H1 (cell line): ENCODE data around the gene KCNK13. TPM values are rescaled to one million over a fixed set of nuclear protein-coding genes. Genes with fewer than 3 reads are reported as not detected.

Experiments
- CTCF ChIA-PET: fragments of 300-600 bp; sonication (Branson Sonifier 250); formaldehyde crosslinking; loops from one replicate; lab custom pipeline; 2021; ENCODE audit not compliant: partially characterized antibody; lab: Charles Lee
- POLR2A ChIA-PET: fragments of 300-600 bp; sonication (Branson Sonifier 250); formaldehyde crosslinking; loops from one replicate; lab custom pipeline; 2021; ENCODE audit warnings: inconsistent platforms; ENCODE audit not compliant: partially characterized antibody; lab: Charles Lee
- DNase-seq, 2 experiments: peaks; one replicate each; pipeline versions ENCODE4 v3.0.0 to v3.0.0-alpha.2; 2010 to 2022; ENCODE audit warnings: low spot score in 2 of 2, low read depth in 1 of 2, mixed read lengths in 1 of 2
- FAIRE-seq: peaks from 2 replicates; lab custom pipeline; 2011; peaks lifted over from hg19 to GRCh38; lab: Jason Lieb, UNC
- H2AFZ ChIP-seq: 2 replicates; pipeline ENCODE4 v1.8.1; 2012; ENCODE audit warnings: low read length, inconsistent platforms
- H2AK5ac ChIP-seq: 2 replicates; pipeline ENCODE4 v1.6.1; 2013; ENCODE audit warnings: low read depth, low read length
- H2BK120ac ChIP-seq: replicated peaks from 2 replicates; pipeline ENCODE3; 2013; ENCODE audit warnings: low read depth, low read length, inconsistent platforms
- H2BK12ac ChIP-seq: 2 replicates; pipeline ENCODE4 v1.6.1; 2013; ENCODE audit warnings: low read depth, low read length
- H2BK15ac ChIP-seq: 2 replicates; pipeline ENCODE4 v1.6.1; 2013; ENCODE audit warnings: low read length
- H2BK20ac ChIP-seq: 2 replicates; pipeline ENCODE4 v1.6.1; 2013; ENCODE audit warnings: low read length
- H2BK5ac ChIP-seq: 2 replicates; pipeline ENCODE4 v1.6.1; 2013; ENCODE audit warnings: low read depth, low read length
- H3K14ac ChIP-seq: 2 replicates; pipeline ENCODE4 v1.6.1; 2013; ENCODE audit warnings: inconsistent platforms; ENCODE audit not compliant: insufficient read length
- H3K18ac ChIP-seq: 2 replicates; pipeline ENCODE4 v1.6.1; 2013; ENCODE audit warnings: low read length; ENCODE audit errors: extremely low read depth
- H3K23ac ChIP-seq: 2 replicates; pipeline ENCODE4 v1.6.1; 2013; ENCODE audit warnings: inconsistent platforms; ENCODE audit not compliant: insufficient read length
- H3K23me2 ChIP-seq: 2 replicates; pipeline ENCODE4 v1.6.1; 2013; ENCODE audit warnings: low read depth, low read length
- H3K27ac ChIP-seq: 2 replicates; pipeline ENCODE4 v1.6.1; 2011; ENCODE audit warnings: low read depth, low read length, inconsistent platforms
- H3K27me3 ChIP-seq, 4 experiments: replicated peaks in 1 of 4; 1 replicate in 1 of 4; 2 replicates in 3 of 4; pipeline versions ENCODE4 v1.6.1 to v1.8.1; 2011 to 2013; ENCODE audit warnings: low read length in 3 of 4, mild to moderate bottlenecking in 3 of 4, inconsistent platforms in 2 of 4, mixed read lengths in 2 of 4, moderate library complexity in 1 of 4; ENCODE audit not compliant: control insufficient read depth in 3 of 4, insufficient read depth in 3 of 4; ENCODE audit errors: extremely low read depth in 1 of 4
- H3K36me3 ChIP-seq, 4 experiments: 2 replicates each; pipeline versions ENCODE4 v1.6.1 to v1.8.1; 2011 to 2013; ENCODE audit warnings: mild to moderate bottlenecking in 4 of 4, low read length in 3 of 4, moderate library complexity in 2 of 4, control low read depth in 1 of 4, inconsistent platforms in 1 of 4; ENCODE audit not compliant: insufficient read depth in 4 of 4, control insufficient read depth in 2 of 4
- H3K4ac ChIP-seq: replicated peaks from 2 replicates; pipeline ENCODE3; 2013; ENCODE audit warnings: low read length, low read depth, mixed read lengths, inconsistent platforms; ENCODE audit not compliant: insufficient read length
- H3K4me1 ChIP-seq, 4 experiments: replicated peaks in 1 of 4; 1 replicate in 1 of 4; 2 replicates in 3 of 4; pipeline versions ENCODE4 v1.6.1 to v1.8.1; 2011 to 2013; ENCODE audit warnings: low read length in 3 of 4, inconsistent platforms in 2 of 4, mixed read lengths in 1 of 4; ENCODE audit not compliant: insufficient read depth in 4 of 4, control insufficient read depth in 3 of 4
- H3K4me2 ChIP-seq, 2 experiments: 2 replicates each; pipeline versions ENCODE4 v1.6.1 to v1.8.1; 2011 to 2013; ENCODE audit warnings: low read depth in 2 of 2, low read length in 2 of 2, control low read depth in 1 of 2, inconsistent platforms in 1 of 2, mild to moderate bottlenecking in 1 of 2; ENCODE audit not compliant: insufficient read depth in 1 of 2
- H3K4me3 ChIP-seq, 4 experiments: fragments of 200-600, 300-600 bp in 1 of 4; sonication (generic), shearing (Covaris generic), sonication (Bioruptor Twin) in 1 of 4; 2 replicates each; pipeline versions ENCODE4 v1.5.1 to v1.8.1; 2011 to 2016; ENCODE audit warnings: low read length in 4 of 4, low read depth in 3 of 4, control low read depth in 2 of 4, inconsistent platforms in 2 of 4, mild to moderate bottlenecking in 2 of 4, mixed read lengths in 1 of 4, moderate library complexity in 1 of 4; ENCODE audit not compliant: insufficient read depth in 2 of 4; ENCODE audit errors: extremely low read depth in 1 of 4
- H3K56ac ChIP-seq: replicated peaks from 2 replicates; pipeline ENCODE3; 2013; ENCODE audit warnings: low read depth, mild to moderate bottlenecking, mixed read lengths, low read length, inconsistent platforms; ENCODE audit not compliant: insufficient read length
- H3K79me1 ChIP-seq: 2 replicates; pipeline ENCODE4 v1.6.1; 2013; ENCODE audit warnings: low read depth, low read length, control low read depth
- H3K79me2 ChIP-seq, 2 experiments: 2 replicates each; pipeline versions ENCODE4 v1.6.1 to v1.8.1; 2012 to 2013; ENCODE audit warnings: low read length in 2 of 2, mild to moderate bottlenecking in 2 of 2, inconsistent platforms in 1 of 2; ENCODE audit not compliant: insufficient read depth in 2 of 2, control insufficient read depth in 1 of 2
- H3K9ac ChIP-seq, 4 experiments: replicated peaks in 1 of 4; 1 replicate in 1 of 4; 2 replicates in 3 of 4; pipeline versions ENCODE4 v1.6.1 to v1.8.1; 2011 to 2013; ENCODE audit warnings: low read depth in 3 of 4, low read length in 3 of 4, control low read depth in 2 of 4, mild to moderate bottlenecking in 2 of 4, moderate library complexity in 2 of 4, inconsistent platforms in 1 of 4; ENCODE audit errors: extremely low read depth in 1 of 4
- H3K9me3 ChIP-seq, 2 experiments: 2 replicates each; pipeline versions ENCODE4 v1.6.1 to v1.8.1; 2012 to 2013; ENCODE audit warnings: mild to moderate bottlenecking in 2 of 2, moderate library complexity in 2 of 2, control low read depth in 1 of 2, inconsistent platforms in 1 of 2, low read depth in 1 of 2, low read length in 1 of 2, mixed read lengths in 1 of 2; ENCODE audit not compliant: insufficient read depth in 2 of 2
- H4K20me1 ChIP-seq, 2 experiments: replicated peaks in 1 of 2; 2 replicates each; pipeline versions ENCODE3 to v1.8.1; 2011 to 2013; ENCODE audit warnings: inconsistent platforms in 2 of 2, low read length in 2 of 2, mild to moderate bottlenecking in 1 of 2; ENCODE audit not compliant: insufficient read depth in 2 of 2, control insufficient read depth in 1 of 2
- H4K5ac ChIP-seq: 2 replicates; pipeline ENCODE4 v1.6.1; 2013; ENCODE audit warnings: low read length, low read depth, mixed read lengths, inconsistent platforms; ENCODE audit not compliant: insufficient read length
- H4K8ac ChIP-seq: 2 replicates; pipeline ENCODE4 v1.8.0; 2013; ENCODE audit warnings: mild to moderate bottlenecking, moderate library complexity, low read length, inconsistent platforms; ENCODE audit not compliant: insufficient read depth; ENCODE audit errors: extremely low read depth
- H4K91ac ChIP-seq: replicated peaks from 2 replicates; pipeline ENCODE3; 2013; ENCODE audit warnings: low read length, mixed read lengths, inconsistent platforms; ENCODE audit not compliant: insufficient read length
- TBP ChIP-seq: IDR thresholded peaks from 2 replicates; pipeline ENCODE4 v1.6.1; 2011; ENCODE audit warnings: low read depth, low read length, improper control_type of control experiment
- WGBS, 2 experiments: shearing (Covaris generic) in 1 of 2; methylation state at CpG; one replicate each; pipeline versions ENCODE4 v1.1.6 to v1.1.7; 2013 to 2015; ENCODE audit warnings: low lambda C conversion rate in 2 of 2, mixed read lengths in 2 of 2, inconsistent platforms in 1 of 2, low coverage in 1 of 2, missing lambda C conversion rate in 1 of 2; ENCODE audit not compliant: insufficient replicate concordance in 2 of 2, insufficient coverage in 1 of 2, insufficient read length in 1 of 2; ENCODE audit errors: extremely low coverage in 1 of 2, missing lambda C conversion rate in 1 of 2; 5-methylcytosine and 5-hydroxymethylcytosine counted together
- polyA plus RNA-seq, 7 experiments: library from polyadenylated mRNA; depleted of rRNA in 3 of 7; stranded (reverse) in 5 of 7; unstranded in 2 of 7; fragments of >200 nt in 5 of 7; fragments of 200-250 nt in 2 of 7; gene quantifications; 1 replicate in 5 of 7; 2 replicates in 1 of 7; 4 replicates in 1 of 7; pipeline versions ENCODE4 v1.2.1 to v1.2.3, GENCODE V29; 2011 to 2013; ENCODE audit warnings: missing spikeins in 2 of 7, mixed read lengths in 2 of 7
- total RNA-seq: library from RNA; stranded (reverse); fragmentation: NEBNext Ultra II Directional; extraction: Animal tissue kit (Norgen Biotek cat#: 25700); gene quantifications from 2 replicates; pipeline ENCODE4 v1.2.1, GENCODE V29; 2021

The KCNK13 gene
- total and polyA plus RNA-seq, 2 of the 8 experiments (the other 6 are each of a cell fraction or from before 2014, with no cell fraction given), result 0.39 to 0.48 TPM

- H2AFZ ChIP-seq, result no peak overlapping the region
- no peaks in the 10 kb centered on the region for H3K79me2 ChIP-seq
- WGBS, 2 experiments, result 93% methylated on average over 4 of the region's 4 CpGs; no CpG with 5 or more reads in 1 of the 2 experiments
- H3K9ac ChIP-seq, result no peak overlapping the region
- no peak overlapping the region for H4K8ac ChIP-seq
- H2BK15ac ChIP-seq, result no peak overlapping the region
- no peak overlapping the region for H3K27ac ChIP-seq
- ChIA-PET CTCF (interaction anchor here (1.1 to 1.9 kb wide), 4 partner anchors 9 to 207 kb away, joined by 3 to 13 read pairs (median 6); no protein-coding TSS in a partner anchor), POLR2A (no interaction called here)
- no peak overlapping the region for H2BK12ac ChIP-seq
- H3K9me3 ChIP-seq, result no peaks in the 10 kb centered on the region
- DNase-seq (no peak), FAIRE-seq (no peak)
- no peaks in the 10 kb centered on the region for H3K79me1 ChIP-seq
- no peak for TF ChIP-seq TBP
- no peak overlapping the region for H2BK120ac ChIP-seq
- no peak overlapping the region for H3K4ac ChIP-seq
- no peak overlapping the region for H2AK5ac ChIP-seq
- H3K14ac ChIP-seq, result no peak overlapping the region
- no peaks in the 10 kb centered on the region for H3K4me1 ChIP-seq
- no peak overlapping the region for H3K4me2 ChIP-seq
- no peak overlapping the region for H4K5ac ChIP-seq
- H3K56ac ChIP-seq, result no peak overlapping the region
- no peaks in the 10 kb centered on the region for H3K23me2 ChIP-seq
- peaks cover 0 to 1% (median 0%) of the 10 kb centered on the region in 4 experiments; a peak in 1 of 7 replicates for H3K27me3 ChIP-seq
- H4K20me1 ChIP-seq, result no peaks in the 10 kb centered on the region
- H3K18ac ChIP-seq, result no peak overlapping the region
- H3K23ac ChIP-seq, result no peak overlapping the region
- H4K91ac ChIP-seq, result no peak overlapping the region
- H2BK20ac ChIP-seq, result no peak overlapping the region
- H2BK5ac ChIP-seq, result no peak overlapping the region
- no peak overlapping the region for H3K4me3 ChIP-seq
- no peaks in the 10 kb centered on the region for H3K36me3 ChIP-seq
These were observed 118.3 kb downstream of the KCNK13 start for GRCh38 chr14:90179809-90180779.
